ENCODE results near the gene INHBE.
A peak's percentile ranks its signal among the peaks of the same experiment; 100 is the strongest.

INHBE gene

GRCh38 chr12:57461917-57462250, 6.8 kb downstream of the INHBE start:
- no peak for DNase-seq

- DNase-seq = peak; percentile 86
These were observed 7.3 kb downstream of the INHBE start for GRCh38 chr12:57462251-57462911.

- no peak for DNase-seq
These were observed 7.8 kb downstream of the INHBE start for GRCh38 chr12:57462912-57463253.

- DNase-seq = no peak
These were observed 9.5 kb downstream of the INHBE start for GRCh38 chr12:57464569-57464968.

GRCh38 chr12:57465030-57465746, 10.1 kb downstream of the INHBE start:
- DNase-seq = no peak

- DNase-seq = no peak
These were observed 10.8 kb downstream of the INHBE start for GRCh38 chr12:57465747-57466505.

- DNase-seq = no peak
These were observed 12.2 kb downstream of the INHBE start for GRCh38 chr12:57467212-57467874.

- no peak for DNase-seq
These were observed 12.8 kb downstream of the INHBE start for GRCh38 chr12:57467915-57468314.

GRCh38 chr12:57469296-57470164, 14.4 kb downstream of the INHBE start:
- no peak for DNase-seq

GRCh38 chr12:57470286-57470969, 15.3 kb downstream of the INHBE start:
- no peak for DNase-seq

GRCh38 chr12:57470970-57471656, 16.0 kb downstream of the INHBE start:
- DNase-seq = no peak

GRCh38 chr12:57471661-57472060, 16.6 kb downstream of the INHBE start:
- no peak for DNase-seq

- no peak for DNase-seq
These were observed 17.3 kb downstream of the INHBE start for GRCh38 chr12:57472391-57472790.

GRCh38 chr12:57473392-57473791, 18.3 kb downstream of the INHBE start:
- DNase-seq = no peak

GRCh38 chr12:57473886-57474285, 18.8 kb downstream of the INHBE start:
- DNase-seq = no peak

- no peak for DNase-seq
These were observed 19.3 kb downstream of the INHBE start for GRCh38 chr12:57474430-57474829.

GRCh38 chr12:57474862-57475261, 19.8 kb downstream of the INHBE start:
- DNase-seq = no peak

GRCh38 chr12:57475271-57476161, 20.4 kb downstream of the INHBE start:
- DNase-seq = no peak

GRCh38 chr12:57476162-57476992, 21.3 kb downstream of the INHBE start:
- DNase-seq = no peak

Measured in T1000 (cell line).